IPS DF 19.7 (cell line): Measurements from ENCODE around the gene FBXL17.
"Not testable (repeated sequence)": the region's sequence is repeated elsewhere in the genome, so short reads cannot be mapped to it uniquely, and the experiment has no call there.

Source experiments
- DNase-seq: peaks from one replicate; pipeline ENCODE4 v3.0.0-alpha.2; 2013; ENCODE audit warnings: low read depth, low spot score

The FBXL17 gene

GRCh38 chr5:108311682-108312081, 70.2 kb downstream of the FBXL17 start:
- no peak for DNase-seq

GRCh38 chr5:108303611-108304010, 78.3 kb downstream of the FBXL17 start:
- DNase-seq = no peak

- no peak for DNase-seq
These were observed 78.8 kb downstream of the FBXL17 start for GRCh38 chr5:108303086-108303485.

- DNase-seq = no peak
These were observed 84.8 kb downstream of the FBXL17 start for GRCh38 chr5:108297042-108297601.

- DNase-seq = no peak
These were observed 86.1 kb downstream of the FBXL17 start for GRCh38 chr5:108295578-108296368.

GRCh38 chr5:108280960-108281569, 100.8 kb downstream of the FBXL17 start:
- no peak for DNase-seq

- no peak for DNase-seq
These were observed 101.7 kb downstream of the FBXL17 start for GRCh38 chr5:108280248-108280647.

GRCh38 chr5:108278285-108279240, 103.3 kb downstream of the FBXL17 start:
- peak; percentile 17 for DNase-seq

- DNase-seq = no peak
These were observed 105.5 kb downstream of the FBXL17 start for GRCh38 chr5:108276187-108277050.

GRCh38 chr5:108274080-108274479, 107.8 kb downstream of the FBXL17 start:
- not testable (repeated sequence) for DNase-seq

- DNase-seq = no peak
These were observed 110.8 kb downstream of the FBXL17 start for GRCh38 chr5:108271127-108271526.

- no peak for DNase-seq
These were observed 115.7 kb downstream of the FBXL17 start for GRCh38 chr5:108266242-108266641.

GRCh38 chr5:108264533-108264932, 117.4 kb downstream of the FBXL17 start:
- no peak for DNase-seq

- DNase-seq = no peak
These were observed 118.6 kb downstream of the FBXL17 start for GRCh38 chr5:108263338-108263737.

- no peak for DNase-seq
These were observed 121.1 kb downstream of the FBXL17 start for GRCh38 chr5:108260858-108261170.

- DNase-seq = peak; percentile 63
These were observed 121.6 kb downstream of the FBXL17 start for GRCh38 chr5:108260117-108260857.

- no peak for DNase-seq
These were observed 122.6 kb downstream of the FBXL17 start for GRCh38 chr5:108259306-108259705.

- DNase-seq = no peak
These were observed 123.9 kb downstream of the FBXL17 start for GRCh38 chr5:108257996-108258395.

- no peak for DNase-seq
These were observed 126.4 kb downstream of the FBXL17 start for GRCh38 chr5:108255468-108255867.

- DNase-seq = no peak
These were observed 130.5 kb downstream of the FBXL17 start for GRCh38 chr5:108251350-108251749.
